ENCODE results near the gene CAMK2A. TPM values are rescaled to one million over a fixed set of nuclear protein-coding genes. Genes with fewer than 3 reads are reported as not detected.

Gene CAMK2A
- total and polyA plus RNA-seq, 2 of the 4 experiments (the other 2 are of a cell fraction), result 0.18 to 0.19 TPM

DNA sequence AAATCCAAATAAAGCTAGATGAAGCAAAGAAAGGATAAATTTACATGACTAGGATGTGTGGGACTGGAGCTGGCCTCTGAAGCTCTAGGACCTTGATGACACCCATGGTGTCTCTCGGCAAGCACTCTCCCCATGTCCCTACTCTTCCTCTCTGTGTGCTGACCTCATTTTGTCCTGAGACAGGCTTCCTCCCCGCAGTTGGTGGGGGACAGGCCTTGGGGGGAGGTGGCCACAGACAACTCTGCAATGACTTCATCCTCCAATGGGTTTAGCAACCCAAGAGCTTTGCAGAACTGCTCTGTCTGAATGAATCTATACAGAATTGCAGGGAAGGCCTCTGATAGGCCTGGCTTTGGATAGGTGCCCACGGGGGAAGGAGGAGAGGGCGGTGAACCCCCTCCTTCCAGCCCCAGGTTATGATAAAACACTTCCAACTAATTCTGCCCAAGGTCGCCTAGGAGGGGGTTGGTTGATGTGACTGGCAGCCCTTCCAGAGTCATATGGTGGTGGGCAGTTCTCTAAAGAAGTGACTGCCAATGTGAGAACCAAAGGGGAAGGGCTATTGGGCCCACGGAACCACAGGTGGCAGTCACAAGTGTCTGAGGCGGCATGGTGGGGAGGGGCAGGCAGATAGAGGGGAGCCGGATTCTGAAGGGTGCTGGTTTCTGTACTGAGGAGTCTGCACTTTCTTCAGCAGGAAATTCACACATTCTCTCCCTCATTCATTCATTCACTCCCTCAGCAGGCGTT is 93.7 kb downstream of the CAMK2A start:
- POLR2A ChIA-PET (ENCODE audit: unreplicated experiment), result no interaction called here
- no peak for TF ChIP-seq BHLHE40 (IDR thresholded peaks at IDR 0.05; ENCODE audit: low read depth, low read length)
- TF ChIP-seq FOS (IDR thresholded peaks at IDR 0.05; ENCODE audit: low read depth, low read length), result no peak
- TF ChIP-seq MXI1 (IDR thresholded peaks at IDR 0.05; ENCODE audit: borderline replicate concordance, low read depth, low read length), result no peak
- no peak for TF ChIP-seq RAD21 (IDR thresholded peaks at IDR 0.05; ENCODE audit: low read length)
- TF ChIP-seq, protein P1, sequence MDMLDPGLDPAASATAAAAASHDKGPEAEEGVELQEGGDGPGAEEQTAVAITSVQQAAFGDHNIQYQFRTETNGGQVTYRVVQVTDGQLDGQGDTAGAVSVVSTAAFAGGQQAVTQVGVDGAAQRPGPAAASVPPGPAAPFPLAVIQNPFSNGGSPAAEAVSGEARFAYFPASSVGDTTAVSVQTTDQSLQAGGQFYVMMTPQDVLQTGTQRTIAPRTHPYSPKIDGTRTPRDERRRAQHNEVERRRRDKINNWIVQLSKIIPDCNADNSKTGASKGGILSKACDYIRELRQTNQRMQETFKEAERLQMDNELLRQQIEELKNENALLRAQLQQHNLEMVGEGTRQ (IDR thresholded peaks at IDR 0.05; ENCODE audit: low read depth, low read length), result no peak
- no peak for TF ChIP-seq MAZ (IDR thresholded peaks at IDR 0.05; ENCODE audit: borderline replicate concordance, low read depth, low read length)
- TF ChIP-seq, protein P2, sequence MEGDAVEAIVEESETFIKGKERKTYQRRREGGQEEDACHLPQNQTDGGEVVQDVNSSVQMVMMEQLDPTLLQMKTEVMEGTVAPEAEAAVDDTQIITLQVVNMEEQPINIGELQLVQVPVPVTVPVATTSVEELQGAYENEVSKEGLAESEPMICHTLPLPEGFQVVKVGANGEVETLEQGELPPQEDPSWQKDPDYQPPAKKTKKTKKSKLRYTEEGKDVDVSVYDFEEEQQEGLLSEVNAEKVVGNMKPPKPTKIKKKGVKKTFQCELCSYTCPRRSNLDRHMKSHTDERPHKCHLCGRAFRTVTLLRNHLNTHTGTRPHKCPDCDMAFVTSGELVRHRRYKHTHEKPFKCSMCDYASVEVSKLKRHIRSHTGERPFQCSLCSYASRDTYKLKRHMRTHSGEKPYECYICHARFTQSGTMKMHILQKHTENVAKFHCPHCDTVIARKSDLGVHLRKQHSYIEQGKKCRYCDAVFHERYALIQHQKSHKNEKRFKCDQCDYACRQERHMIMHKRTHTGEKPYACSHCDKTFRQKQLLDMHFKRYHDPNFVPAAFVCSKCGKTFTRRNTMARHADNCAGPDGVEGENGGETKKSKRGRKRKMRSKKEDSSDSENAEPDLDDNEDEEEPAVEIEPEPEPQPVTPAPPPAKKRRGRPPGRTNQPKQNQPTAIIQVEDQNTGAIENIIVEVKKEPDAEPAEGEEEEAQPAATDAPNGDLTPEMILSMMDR (conservative IDR thresholded peaks at IDR 0.05; ENCODE audit: low read depth, low read length), result no peak
- in situ Hi-C loops (cut with MboI; ENCODE audit: low sequenced_read_pairs), result no loop called here

More for the DNA sequence above, 93.7 kb downstream of the CAMK2A start:
- Histone ChIP-seq H2BK20ac (ENCODE audit: low read depth, low read length) (no peak overlapping the region), H2BK120ac (ENCODE audit: low read depth, low read length) (no peak overlapping the region), H4K91ac (ENCODE audit: insufficient read depth, low read depth, low read length) (no peak overlapping the region), H3K18ac (ENCODE audit: low read depth, low read length) (no peak overlapping the region), H3K27me3 (ENCODE audit: control insufficient read depth, insufficient read depth, low read length) (peaks cover 77% of the 10 kb centered on the region), H3K56ac (ENCODE audit: extremely low read depth, insufficient read depth, low read length) (no peak overlapping the region), H3K9me3 (ENCODE audit: control insufficient read depth, insufficient read depth, low read length) (peaks cover 2% of the 10 kb centered on the region; the same call in 1 of the 2 replicates), H3K4me1 (ENCODE audit: control insufficient read depth, insufficient read depth, low read length) (no peaks in the 10 kb centered on the region), H2AK9ac (replicated peaks; ENCODE audit: low read depth, low read length, poor library complexity) (no peak overlapping the region), H3K27ac (ENCODE audit: insufficient read depth, low read length) (no peak overlapping the region), H4K5ac (ENCODE audit: low read depth, low read length) (no peak overlapping the region), H2BK15ac (ENCODE audit: low read depth, low read length) (no peak overlapping the region), H3K79me1 (ENCODE audit: low read depth in 1 of 2, low read length in 2 of 2) (no peaks in the 10 kb centered on the region), H3K9ac (ENCODE audit: low read depth, low read length) (no peak overlapping the region), H4K8ac (ENCODE audit: low read depth in 2 of 2, low read length in 2 of 2) (no peak overlapping the region), H2BK5ac (ENCODE audit: low read depth, low read length, poor library complexity, severe bottlenecking) (no peak overlapping the region), H3K4me2 (ENCODE audit: low read depth, low read length) (no peak overlapping the region), H3K4me3 (ENCODE audit: insufficient read depth, low read depth, low read length) (no peak overlapping the region), H3K36me3 (ENCODE audit: control insufficient read depth, insufficient read depth, low read length) (no peaks in the 10 kb centered on the region), H2AFZ (replicated peaks; ENCODE audit: low read length, poor library complexity) (no peak overlapping the region), H3K9me1 (ENCODE audit: insufficient read depth, low read length) (no peaks in the 10 kb centered on the region; the same call in 1 of the 2 replicates), H2AK5ac (ENCODE audit: low read depth, low read length) (no peak overlapping the region), H3K23ac (ENCODE audit: low read depth, low read length) (no peak overlapping the region), H4K20me1 (ENCODE audit: insufficient read depth, low read length) (no peaks in the 10 kb centered on the region), H3K14ac (replicated peaks; ENCODE audit: low read depth, low read length) (no peak overlapping the region), H3K4ac (ENCODE audit: low read depth, low read length) (no peak overlapping the region)
- dilution Hi-C loops (cut with HindIII; ENCODE audit: low sequenced_read_pairs, unreplicated experiment), result no loop called here
- no CpG with 5 or more reads among the region's 9 CpGs for WGBS, 2 experiments (ENCODE audit: extremely low coverage in 2 of 2, insufficient read length in 1 of 2)
- ATAC-seq (ENCODE audit: low read depth), result no peak
- intact Hi-C loops (cut with micrococcal nuclease), result no loop called here
- CTCF ChIA-PET, result no interaction called here
- DNase-seq, result no peak
- BruUV-seq (replicated peaks), result no TSS peak

Measured in IMR-90 (cell line).